GOT3 (cell line): ENCODE measurements around the gene OR10A5.
"Not testable (repeated sequence)": the region's sequence is repeated elsewhere in the genome, so short reads cannot be mapped to it uniquely, and the experiment has no call there.

Experiments used
- DNase-seq: peaks from one replicate; lab custom pipeline; 2025; ENCODE audit warnings: mixed read lengths; lab: John Stamatoyannopoulos, UW

OR10A5 gene

DNA sequence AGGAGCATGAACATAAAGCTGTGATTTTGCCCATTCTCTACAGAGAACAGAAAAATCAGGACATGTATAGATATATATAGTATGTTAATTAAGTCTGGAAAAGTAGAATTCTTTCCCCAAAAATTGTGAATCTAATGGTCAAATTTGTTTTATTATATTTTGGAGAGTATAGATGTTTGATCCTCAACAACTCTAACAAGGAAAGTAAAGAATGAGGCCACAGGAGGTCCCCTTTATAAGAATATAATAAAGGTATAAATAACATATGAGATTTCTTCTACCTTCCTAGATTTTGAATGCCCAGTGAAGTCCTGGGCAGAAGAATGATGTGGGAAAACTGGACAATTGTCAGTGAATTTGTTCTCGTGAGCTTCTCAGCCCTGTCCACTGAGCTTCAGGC, 30.8 kb downstream of the OR10A5 start, which contains the start of gene OR10A4:
TSS of gene OR10A4 (plus strand) at position 301 of the 400 bp plus-strand sequence. CDS start at position 324, 23 bp downstream.
- DNase-seq, result no peak

DNA sequence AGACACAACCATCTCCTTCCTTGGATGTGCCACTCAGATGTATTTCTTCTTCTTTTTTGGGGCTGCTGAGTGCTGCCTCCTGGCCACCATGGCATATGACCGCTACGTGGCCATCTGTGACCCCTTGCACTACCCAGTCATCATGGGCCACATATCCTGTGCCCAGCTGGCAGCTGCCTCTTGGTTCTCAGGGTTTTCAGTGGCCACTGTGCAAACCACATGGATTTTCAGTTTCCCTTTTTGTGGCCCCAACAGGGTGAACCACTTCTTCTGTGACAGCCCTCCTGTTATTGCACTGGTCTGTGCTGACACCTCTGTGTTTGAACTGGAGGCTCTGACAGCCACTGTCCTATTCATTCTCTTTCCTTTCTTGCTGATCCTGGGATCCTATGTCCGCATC, 31.4 kb downstream of the OR10A5 start:
- no peak for DNase-seq

DNA sequence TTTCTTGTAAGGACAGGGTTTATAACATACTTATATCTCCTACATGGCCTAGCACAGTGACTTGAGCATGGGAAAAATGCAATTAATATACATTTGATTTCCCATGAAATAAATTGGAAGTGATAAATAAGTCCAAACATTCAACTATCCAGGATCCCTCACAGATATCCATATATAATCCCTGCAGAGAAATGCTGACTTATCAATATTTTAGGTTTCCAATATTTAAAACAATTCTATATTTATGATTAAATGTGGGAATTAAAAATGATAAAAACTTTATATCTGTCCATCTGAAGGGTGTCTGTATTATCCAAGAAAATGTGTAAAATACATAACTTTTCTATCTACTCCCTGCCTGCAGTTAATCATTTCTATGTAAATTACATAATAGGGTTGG, 37.3 kb downstream of the OR10A5 start:
- no peak for DNase-seq

DNA sequence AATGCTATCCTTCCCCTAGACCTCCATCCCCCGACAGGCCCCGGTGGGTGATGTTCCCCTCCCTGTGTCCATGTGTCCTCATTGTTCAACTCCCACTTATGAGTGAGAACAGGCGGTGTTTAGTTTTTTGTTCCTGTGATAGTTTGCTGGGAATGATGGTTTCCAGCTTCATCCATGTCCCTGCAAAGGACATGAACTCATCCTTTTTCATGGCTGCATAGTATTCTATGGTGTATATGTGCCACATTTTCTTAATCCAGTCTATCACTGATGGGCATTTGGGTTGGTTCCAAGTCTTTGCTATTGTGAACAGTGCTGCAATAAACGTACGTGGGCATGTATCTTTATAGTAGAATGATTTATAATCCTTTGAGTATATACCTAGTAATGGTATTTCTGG, 42.2 kb downstream of the OR10A5 start:
- not testable (repeated sequence) for DNase-seq

DNA sequence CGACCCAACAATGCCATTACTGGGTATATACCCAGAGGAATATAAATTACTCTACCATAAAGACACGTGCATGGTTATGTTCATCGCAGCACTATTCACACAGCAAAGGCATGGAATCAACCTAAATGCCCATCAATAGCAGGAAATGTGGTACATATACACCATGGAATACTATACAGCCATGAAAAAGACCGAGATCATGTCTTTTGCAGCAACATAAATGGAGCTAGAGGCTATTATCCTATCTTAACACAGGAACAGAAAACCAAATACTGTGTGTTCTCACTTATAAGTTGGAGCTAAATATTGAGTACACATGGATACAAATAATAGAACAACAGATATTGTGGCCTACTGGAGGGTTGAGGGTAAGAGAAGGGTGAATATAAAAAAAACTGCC, 43.3 kb downstream of the OR10A5 start:
- DNase-seq, result no peak

DNA sequence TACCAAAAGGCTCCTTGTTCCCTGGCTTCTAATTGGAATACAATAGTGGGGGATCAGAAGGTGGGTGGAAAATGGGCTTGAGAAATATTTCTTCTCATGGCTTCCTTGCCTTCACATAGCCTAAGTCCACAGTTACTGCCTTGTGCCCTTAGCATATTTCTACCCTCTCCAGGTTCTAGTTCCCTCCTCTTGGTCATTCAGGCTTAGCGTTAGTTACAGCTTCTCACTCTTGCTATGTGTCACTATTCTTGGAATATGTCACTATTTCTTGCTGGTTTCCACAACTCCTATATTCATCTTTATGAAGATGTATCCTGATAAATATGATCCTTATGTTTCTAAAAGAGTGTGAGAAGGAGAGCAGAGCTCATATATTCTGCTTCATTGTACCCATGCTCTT, 44.4 kb downstream of the OR10A5 start:
- DNase-seq, result no peak

DNA sequence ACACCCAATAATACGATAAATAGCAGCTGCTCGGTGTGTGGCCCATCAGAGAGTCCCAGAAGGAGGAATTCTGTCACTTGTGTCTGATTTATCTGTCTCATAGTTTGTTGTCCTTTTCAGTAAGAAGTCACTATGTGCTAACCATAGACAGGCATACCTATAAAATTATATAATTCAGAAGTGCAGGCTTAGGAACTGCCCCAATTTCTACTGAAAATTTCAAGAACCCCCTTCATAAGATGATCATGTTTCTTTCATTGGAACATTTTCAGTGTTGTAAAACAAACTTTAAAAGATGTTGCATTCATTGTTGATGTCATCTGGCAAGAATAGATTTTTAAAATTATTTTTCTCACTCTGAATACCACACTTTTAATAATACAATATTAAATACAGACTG, 46.9 kb downstream of the OR10A5 start, which contains the start of gene OR2D2:
TSS of gene OR2D2 (minus strand) at position 101 of the 400 bp plus-strand sequence. CDS start at position 101, 0 bp downstream.
- no peak for DNase-seq

DNA sequence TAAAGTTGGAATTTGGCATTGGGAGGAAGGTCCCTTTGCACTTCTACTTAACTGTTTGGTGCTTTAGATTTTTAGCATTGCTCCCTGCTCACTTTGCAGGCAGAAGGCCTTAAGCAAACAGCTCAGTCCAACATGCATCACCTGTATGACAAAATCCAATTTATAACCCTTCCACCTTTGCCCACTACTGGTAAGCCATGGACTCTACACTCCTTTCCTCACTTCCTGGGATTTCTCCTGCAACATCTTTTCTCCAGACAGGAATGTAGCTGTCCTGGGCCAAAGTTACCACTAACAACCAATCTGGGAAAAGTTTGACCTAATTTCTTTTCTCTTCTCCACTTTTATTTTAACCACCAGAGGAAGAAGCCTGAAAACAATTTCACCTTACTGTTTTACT, 48.6 kb downstream of the OR10A5 start:
- DNase-seq, result no peak

DNA sequence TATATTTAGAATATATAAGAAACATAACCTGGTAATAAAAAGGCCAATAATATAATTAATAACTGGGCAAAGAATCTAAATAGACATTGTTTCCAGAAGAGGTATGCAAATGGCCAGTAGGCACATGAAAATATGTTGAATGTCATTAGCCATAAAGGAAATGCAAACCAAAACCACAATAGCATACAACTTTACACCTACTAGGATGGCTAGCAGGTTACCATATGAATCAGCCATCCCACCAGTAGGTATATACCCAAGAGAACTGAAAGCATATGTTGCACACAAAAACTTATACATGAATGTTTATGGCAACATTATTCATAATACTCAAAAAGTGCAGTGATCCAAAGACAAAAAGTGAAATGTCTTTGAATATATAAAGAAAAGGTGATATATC, 49.5 kb downstream of the OR10A5 start:
- no peak for DNase-seq
